H7 (cell line): ENCODE data around the gene NOP14. TPM values are rescaled to one million over a fixed set of nuclear protein-coding genes. Genes with fewer than 3 reads are reported as not detected.

ENCODE experiments used
- DNase-seq: peaks from one replicate; pipeline ENCODE4 v3.0.0; 2012
- H3K27me3 ChIP-seq: 2 replicates; pipeline ENCODE4 v1.6.0; 2011; ENCODE audit warnings: mild to moderate bottlenecking, low read length; ENCODE audit not compliant: control insufficient read depth, insufficient read depth
- H3K36me3 ChIP-seq: replicated peaks from 2 replicates; pipeline ENCODE4 v1.5.1; 2011; ENCODE audit warnings: low read length; ENCODE audit not compliant: control insufficient read depth, insufficient read depth
- H3K4me3 ChIP-seq: 2 replicates; pipeline ENCODE4 v1.5.1; 2011; ENCODE audit warnings: low read depth, mild to moderate bottlenecking, control low read depth, low read length, moderate library complexity; ENCODE audit not compliant: insufficient read depth
- total RNA-seq: library from RNA; depleted of rRNA; stranded (reverse); fragments of >200 nt; shearing (Covaris generic); gene quantifications from 2 replicates; pipeline ENCODE4 v1.2.3, GENCODE V29; 2014

The NOP14 gene
- total RNA-seq, 1 experiment from 2014 or later = 17.3 TPM

DNA sequence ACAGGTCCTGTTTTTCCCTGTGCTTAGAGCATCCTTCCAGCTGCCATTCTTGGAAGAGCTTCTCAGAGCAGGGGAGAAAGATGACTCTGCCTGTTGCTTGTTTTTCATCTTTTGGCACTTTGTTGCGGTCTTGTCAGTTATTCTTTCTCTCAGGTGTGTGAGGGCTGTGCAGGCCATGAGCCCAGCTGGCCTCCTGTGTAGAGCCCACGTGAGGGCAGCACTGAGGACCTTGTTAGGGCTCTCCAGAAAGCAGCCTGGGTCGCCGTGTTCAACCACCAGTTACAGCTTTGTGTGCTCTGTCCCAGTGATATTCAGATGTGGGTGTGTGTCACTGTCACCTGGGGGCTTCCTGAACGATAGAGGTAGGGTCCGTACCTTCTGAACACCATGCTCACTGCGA lies 52.8 kb downstream of the NOP14 start:
- Histone ChIP-seq H3K36me3 (peaks cover 45% of the 10 kb centered on the region), H3K4me3 (no peak overlapping the region), H3K27me3 (no peaks in the 10 kb centered on the region)
- DNase-seq = peak; percentile 84

GRCh38 chr4:2909583-2909982 lies 53.6 kb downstream of the NOP14 start:
- no peak overlapping the region for H3K4me3 ChIP-seq
- no peak for DNase-seq
- H3K27me3 ChIP-seq = no peaks in the 10 kb centered on the region
- peaks cover 50% of the 10 kb centered on the region for H3K36me3 ChIP-seq

- H3K4me3 ChIP-seq = no peak overlapping the region
- peaks cover 57% of the 10 kb centered on the region for H3K36me3 ChIP-seq
- DNase-seq = no peak
- no peaks in the 10 kb centered on the region for H3K27me3 ChIP-seq
Measured at GRCh38 chr4:2908686-2909085, 54.5 kb downstream of the NOP14 start.

GRCh38 chr4:2907706-2908293 lies 55.4 kb downstream of the NOP14 start:
- peaks cover 56% of the 10 kb centered on the region for H3K36me3 ChIP-seq

DNA sequence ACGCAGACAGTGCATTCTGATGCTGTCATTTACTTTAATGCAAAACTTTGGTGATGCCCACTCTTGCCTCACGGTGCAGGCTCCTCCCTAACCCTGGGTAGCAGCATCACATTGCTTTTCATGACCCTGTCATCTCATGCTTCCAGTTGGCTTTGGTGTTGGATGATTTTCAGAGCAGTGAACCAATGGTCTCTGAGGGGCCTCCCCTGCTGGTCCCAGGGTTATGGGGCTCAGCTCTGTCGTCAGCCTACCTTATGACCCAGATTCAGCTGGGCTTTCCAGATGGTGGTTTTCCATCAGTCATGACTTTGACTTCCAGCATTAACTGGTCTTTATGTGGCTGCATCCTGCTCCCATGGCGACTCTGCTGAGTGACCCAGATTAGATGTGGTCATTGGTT lies 56.0 kb downstream of the NOP14 start:
- Histone ChIP-seq H3K36me3 (peaks cover 55% of the 10 kb centered on the region), H3K4me3 (no peak overlapping the region), H3K27me3 (no peaks in the 10 kb centered on the region)
- DNase-seq = no peak

More at GRCh38 chr4:2907706-2908293, 55.4 kb downstream of the NOP14 start:
- DNase-seq = no peak
- no peak overlapping the region for H3K4me3 ChIP-seq
- no peaks in the 10 kb centered on the region for H3K27me3 ChIP-seq

GRCh38 chr4:2906218-2906617 lies 57.0 kb downstream of the NOP14 start:
- H3K4me3 ChIP-seq = no peak overlapping the region
- DNase-seq = no peak
- H3K36me3 ChIP-seq = peaks cover 49% of the 10 kb centered on the region
- no peaks in the 10 kb centered on the region for H3K27me3 ChIP-seq

DNA sequence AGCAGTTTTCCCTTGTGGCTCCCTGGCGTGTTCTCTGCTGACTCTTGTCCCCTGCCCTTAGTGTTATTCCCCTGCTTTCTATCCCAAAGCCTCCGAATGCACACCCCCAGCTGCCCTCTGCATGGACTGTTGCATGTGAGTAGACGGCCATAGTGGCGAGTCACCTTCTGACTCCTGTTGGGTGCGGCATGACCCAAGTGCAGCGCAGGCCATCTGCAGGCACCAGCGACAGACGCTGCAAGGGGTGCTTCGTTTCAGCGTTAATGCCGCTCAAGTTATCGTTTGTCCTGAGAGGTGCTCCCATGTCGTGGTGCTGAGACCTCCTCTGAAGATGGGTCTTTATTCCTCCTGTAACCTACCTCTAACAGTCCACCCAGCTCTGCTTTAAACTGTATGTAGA lies 57.7 kb downstream of the NOP14 start:
- DNase-seq = no peak
- H3K36me3 ChIP-seq = peaks cover 46% of the 10 kb centered on the region
- H3K4me3 ChIP-seq = no peak overlapping the region
- no peaks in the 10 kb centered on the region for H3K27me3 ChIP-seq

- H3K36me3 ChIP-seq = peaks cover 49% of the 10 kb centered on the region
- no peak overlapping the region for H3K4me3 ChIP-seq
- no peaks in the 10 kb centered on the region for H3K27me3 ChIP-seq
- no peak for DNase-seq
Measured at GRCh38 chr4:2902126-2902525, 61.1 kb downstream of the NOP14 start.

DNA sequence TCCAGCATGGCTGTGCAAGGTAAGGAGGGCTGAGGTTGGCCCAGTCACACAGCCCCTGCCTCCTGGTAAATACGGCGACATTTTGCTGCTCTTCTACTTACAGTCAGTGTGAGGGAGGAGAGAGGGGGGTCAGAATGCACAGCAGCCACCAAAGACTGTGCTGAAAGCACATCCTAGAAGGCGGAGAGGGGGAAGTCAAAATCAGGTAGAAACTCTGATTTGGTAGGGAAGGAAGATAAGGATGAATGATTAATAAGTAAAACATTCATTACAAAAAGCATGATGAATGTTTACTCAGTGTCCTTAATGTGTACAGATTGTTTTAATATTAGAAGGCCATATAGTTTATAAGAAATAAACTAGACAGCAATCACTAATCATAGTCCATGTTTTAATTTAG lies 62.0 kb downstream of the NOP14 start:
- Histone ChIP-seq H3K27me3 (no peaks in the 10 kb centered on the region), H3K4me3 (no peak overlapping the region), H3K36me3 (peaks cover 47% of the 10 kb centered on the region)
- DNase-seq = no peak

- Histone ChIP-seq H3K4me3 (no peak overlapping the region), H3K27me3 (no peaks in the 10 kb centered on the region), H3K36me3 (peaks cover 46% of the 10 kb centered on the region)
- no peak for DNase-seq
Measured at GRCh38 chr4:2900741-2901140, 62.5 kb downstream of the NOP14 start.

- no peaks in the 10 kb centered on the region for H3K27me3 ChIP-seq
- H3K4me3 ChIP-seq = no peak overlapping the region
- H3K36me3 ChIP-seq = peaks cover 34% of the 10 kb centered on the region
- DNase-seq = no peak
Measured at GRCh38 chr4:2898001-2898400, 65.2 kb downstream of the NOP14 start.

- no peak overlapping the region for H3K4me3 ChIP-seq
Measured at GRCh38 chr4:2893772-2894171, 69.4 kb downstream of the NOP14 start.

DNA sequence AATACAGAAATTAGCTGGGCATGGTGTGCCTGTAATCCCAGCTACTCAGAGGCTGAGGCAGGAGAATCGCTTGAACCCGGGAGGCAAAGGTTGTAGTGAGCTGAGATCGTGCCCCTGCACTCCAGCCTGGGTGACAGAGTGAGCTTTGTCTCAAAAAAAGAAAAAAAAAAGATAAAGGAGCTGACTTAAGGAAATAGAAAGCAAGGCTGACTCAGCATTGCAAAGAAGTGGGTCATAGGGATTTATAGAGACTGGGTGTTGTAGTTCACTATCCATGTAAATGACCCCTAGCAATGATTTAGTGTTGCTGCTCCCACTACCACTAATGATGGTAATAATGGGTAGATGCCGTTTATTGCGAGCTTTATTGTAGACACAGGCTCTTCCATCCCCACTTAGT lies 71.9 kb downstream of the NOP14 start:
- DNase-seq = no peak
- peaks cover 15% of the 10 kb centered on the region for H3K36me3 ChIP-seq
- H3K4me3 ChIP-seq = no peak overlapping the region
- no peaks in the 10 kb centered on the region for H3K27me3 ChIP-seq

More at GRCh38 chr4:2893772-2894171, 69.4 kb downstream of the NOP14 start:
- Histone ChIP-seq H3K27me3 (no peaks in the 10 kb centered on the region), H3K36me3 (peaks cover 18% of the 10 kb centered on the region)
- no peak for DNase-seq

- H3K27me3 ChIP-seq = no peaks in the 10 kb centered on the region
- no peak for DNase-seq
- H3K4me3 ChIP-seq = no peak overlapping the region
- H3K36me3 ChIP-seq = peaks cover 22% of the 10 kb centered on the region
Measured at GRCh38 chr4:2888886-2889285, 74.3 kb downstream of the NOP14 start.
